Fibroblast of the conjunctiva (primary cell): ENCODE results near the gene ZACN.
"Not testable (repeated sequence)": the region's sequence is repeated elsewhere in the genome, so short reads cannot be mapped to it uniquely, and the experiment has no call there.

Source experiments
- DNase-seq: peaks from one replicate; pipeline ENCODE4 v3.0.0-alpha.2; 2010; ENCODE audit warnings: low read depth

Gene ZACN

GRCh38 chr17:76054112-76054476 is 24.9 kb upstream of the ZACN start:
- DNase-seq = peak; percentile 21

- no peak for DNase-seq
Observed at GRCh38 chr17:76056882-76057281, 22.1 kb upstream of the ZACN start.

- DNase-seq = not testable (repeated sequence)
Observed at GRCh38 chr17:76058264-76058663, 20.7 kb upstream of the ZACN start.

- no peak for DNase-seq
Observed at GRCh38 chr17:76063875-76064546, 15.0 kb upstream of the ZACN start.

- DNase-seq = no peak
Observed at GRCh38 chr17:76065775-76066174, 13.2 kb upstream of the ZACN start.

GRCh38 chr17:76071531-76072147 is 7.3 kb upstream of the ZACN start:
- DNase-seq = no peak

- DNase-seq = peak; percentile 84
Observed at GRCh38 chr17:76072148-76072858, 6.7 kb upstream of the ZACN start, which contains the start of gene SRP68. Gene SRP68, minus strand, starts transcription at chr17:76072517. Its CDS starts 26 bp downstream, at chr17:76072491.

- no peak for DNase-seq
Observed at GRCh38 chr17:76074390-76075363, 4.3 kb upstream of the ZACN start, which contains the start of gene GALR2. Gene GALR2, plus strand, starts transcription at chr17:76074781. Its CDS starts 103 bp downstream, at chr17:76074884.

- no peak for DNase-seq
Observed at GRCh38 chr17:76075364-76076145, 3.4 kb upstream of the ZACN start.

- DNase-seq = no peak
Observed at GRCh38 chr17:76076146-76076764, 2.7 kb upstream of the ZACN start.

GRCh38 chr17:76076765-76077583 is 2.0 kb upstream of the ZACN start:
- DNase-seq = no peak

- DNase-seq = no peak
Observed at GRCh38 chr17:76077584-76078110, 1.3 kb upstream of the ZACN start.

GRCh38 chr17:76078370-76078769 is 612 bp upstream of the ZACN start:
- not testable (repeated sequence) for DNase-seq

- no peak for DNase-seq
Observed at GRCh38 chr17:76079535-76079955, 563 bp downstream of the ZACN start.

- no peak for DNase-seq
Observed at GRCh38 chr17:76079956-76080767, 1.2 kb downstream of the ZACN start.

GRCh38 chr17:76080768-76081287 is 1.8 kb downstream of the ZACN start:
- no peak for DNase-seq

GRCh38 chr17:76081295-76082210 is 2.6 kb downstream of the ZACN start:
- no peak for DNase-seq
